HG03135 (cell line): Measurements from ENCODE around the gene CCNT1.
A peak's percentile ranks its signal among the peaks of the same experiment; 100 is the strongest.
"Not testable (repeated sequence)": the region's sequence is repeated elsewhere in the genome, so short reads cannot be mapped to it uniquely, and the experiment has no call there.

Experiments
- ATAC-seq: cut with Tn5 transposase; IDR thresholded peaks from one replicate; pipeline ENCODE4 v1.9.1; 2021; ENCODE audit warnings: mild to moderate bottlenecking, moderate library complexity; ENCODE audit not compliant: unreplicated experiment

Gene CCNT1

GRCh38 chr12:48691826-48692487, 24.6 kb downstream of the CCNT1 start:
- ATAC-seq: no peak

- no peak for ATAC-seq
Measured at GRCh38 chr12:48690990-48691389, 25.5 kb downstream of the CCNT1 start.

- ATAC-seq: no peak
Measured at GRCh38 chr12:48690436-48690835, 26.1 kb downstream of the CCNT1 start.

- ATAC-seq: no peak
Measured at GRCh38 chr12:48688836-48689235, 27.7 kb downstream of the CCNT1 start.

GRCh38 chr12:48687592-48687991, 28.9 kb downstream of the CCNT1 start:
- ATAC-seq: no peak

- no peak for ATAC-seq
Measured at GRCh38 chr12:48686615-48687334, 29.7 kb downstream of the CCNT1 start.

GRCh38 chr12:48686037-48686595, 30.4 kb downstream of the CCNT1 start:
- no peak for ATAC-seq

- no peak for ATAC-seq
Measured at GRCh38 chr12:48683534-48683933, 33.0 kb downstream of the CCNT1 start.

- no peak for ATAC-seq
Measured at GRCh38 chr12:48682927-48683326, 33.6 kb downstream of the CCNT1 start.

GRCh38 chr12:48682533-48682905, 34.0 kb downstream of the CCNT1 start:
- ATAC-seq: not testable (repeated sequence)

GRCh38 chr12:48681710-48682532, 34.6 kb downstream of the CCNT1 start, which contains the start of gene KANSL2:
Gene KANSL2 (minus strand): TSS chr12:48682238. CDS start chr12:48681632, 606 bp downstream.
- ATAC-seq: peak; percentile 99

GRCh38 chr12:48681399-48681709, 35.2 kb downstream of the CCNT1 start:
- no peak for ATAC-seq

- ATAC-seq: no peak
Measured at GRCh38 chr12:48680861-48681260, 35.6 kb downstream of the CCNT1 start.

GRCh38 chr12:48678551-48679185, 37.8 kb downstream of the CCNT1 start:
- no peak for ATAC-seq

- no peak for ATAC-seq
Measured at GRCh38 chr12:48671231-48671856, 45.2 kb downstream of the CCNT1 start.

- no peak for ATAC-seq
Measured at GRCh38 chr12:48668996-48669395, 47.5 kb downstream of the CCNT1 start.

- no peak for ATAC-seq
Measured at GRCh38 chr12:48659863-48660262, 56.6 kb downstream of the CCNT1 start.

GRCh38 chr12:48651681-48652080, 64.8 kb downstream of the CCNT1 start:
- no peak for ATAC-seq

- not testable (repeated sequence) for ATAC-seq
Measured at GRCh38 chr12:48645354-48645753, 71.2 kb downstream of the CCNT1 start.

- ATAC-seq: no peak
Measured at GRCh38 chr12:48643011-48643410, 73.5 kb downstream of the CCNT1 start.
